ENCODE results near the gene ZDHHC11B. TPM values are rescaled to one million over a fixed set of nuclear protein-coding genes. Genes with fewer than 3 reads are reported as not detected.

Gene ZDHHC11B
- total RNA-seq, 1 donor from 2014 or later: not detected

DNA sequence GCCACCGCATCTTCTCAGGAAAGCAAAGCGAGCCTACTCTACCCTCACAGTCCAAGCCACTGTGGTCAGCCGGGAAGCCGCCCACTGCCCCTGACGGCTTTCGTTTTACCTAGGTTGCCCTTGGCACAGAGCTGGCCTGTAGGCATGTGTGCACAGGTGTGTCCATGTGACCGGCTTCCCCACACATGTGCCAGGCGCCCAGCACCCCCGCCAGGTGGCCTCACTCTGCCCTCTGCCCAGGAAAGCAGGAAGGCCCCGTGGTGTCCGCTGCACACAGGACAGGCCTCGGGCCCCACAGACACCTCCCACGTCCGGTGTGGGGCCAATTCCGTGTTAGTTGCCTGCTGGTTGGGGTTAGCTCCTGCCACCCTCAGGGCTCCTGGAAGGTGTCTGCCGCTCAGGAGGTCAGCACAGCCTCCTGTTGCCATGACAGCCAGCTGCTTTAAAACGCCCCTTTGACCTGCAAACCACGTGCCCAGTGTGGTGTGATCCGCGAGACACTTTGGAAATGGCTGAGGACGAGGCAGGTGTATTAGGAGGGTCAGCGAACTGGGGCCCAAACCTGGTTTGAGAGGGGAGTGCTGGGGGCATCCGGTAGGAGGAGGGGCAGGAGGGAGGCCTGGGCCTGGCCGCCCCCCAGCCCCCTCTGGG lies 120.1 kb downstream of the ZDHHC11B start:
- DNase-seq (ENCODE audit: low read depth): no peak

DNA sequence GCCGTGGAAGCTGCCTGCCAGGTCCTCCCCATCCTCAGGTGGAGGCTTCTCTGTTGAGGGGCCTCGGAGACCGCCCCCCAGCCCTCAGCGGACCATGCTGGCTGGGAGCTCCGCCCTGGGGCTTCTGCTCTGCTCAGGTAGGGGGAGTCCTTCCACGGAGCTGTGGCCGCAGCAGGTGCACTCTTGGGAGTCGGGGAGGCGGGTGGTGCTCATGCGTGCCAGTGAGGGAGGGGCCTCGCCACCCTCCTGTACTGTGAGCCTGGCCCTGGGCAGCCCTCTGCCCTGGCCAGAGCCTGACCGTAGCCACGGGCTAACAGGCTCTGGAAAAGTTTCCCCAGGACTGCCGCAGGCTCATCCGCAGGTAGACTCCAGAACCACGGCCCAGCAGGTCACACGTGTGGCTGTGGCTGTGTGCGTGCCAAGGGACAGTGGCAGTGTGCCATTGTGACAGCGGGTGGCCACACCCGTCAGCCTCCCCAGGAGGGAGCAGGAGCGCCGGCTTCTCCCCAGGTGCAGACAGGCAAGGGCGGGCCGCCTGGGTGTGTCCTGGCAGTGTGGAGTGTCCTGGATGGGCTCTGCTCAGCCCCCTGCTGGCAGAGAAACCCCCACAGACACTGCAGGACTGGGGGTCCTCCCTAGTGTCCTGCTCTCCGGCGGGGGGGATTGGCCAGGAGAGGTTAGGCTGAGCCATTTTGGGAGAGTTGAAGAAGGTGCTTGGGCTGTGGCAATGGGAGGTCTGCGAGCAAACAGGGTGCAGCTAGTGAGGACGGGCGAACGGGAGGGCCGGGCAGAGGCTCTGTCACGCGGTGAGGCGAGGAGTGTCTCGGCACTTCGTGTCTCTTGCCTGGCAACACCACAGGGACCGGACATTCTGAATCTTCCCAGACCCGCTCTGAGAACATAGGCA lies 120.8 kb downstream of the ZDHHC11B start:
- no peak for DNase-seq (ENCODE audit: low read depth)

DNA sequence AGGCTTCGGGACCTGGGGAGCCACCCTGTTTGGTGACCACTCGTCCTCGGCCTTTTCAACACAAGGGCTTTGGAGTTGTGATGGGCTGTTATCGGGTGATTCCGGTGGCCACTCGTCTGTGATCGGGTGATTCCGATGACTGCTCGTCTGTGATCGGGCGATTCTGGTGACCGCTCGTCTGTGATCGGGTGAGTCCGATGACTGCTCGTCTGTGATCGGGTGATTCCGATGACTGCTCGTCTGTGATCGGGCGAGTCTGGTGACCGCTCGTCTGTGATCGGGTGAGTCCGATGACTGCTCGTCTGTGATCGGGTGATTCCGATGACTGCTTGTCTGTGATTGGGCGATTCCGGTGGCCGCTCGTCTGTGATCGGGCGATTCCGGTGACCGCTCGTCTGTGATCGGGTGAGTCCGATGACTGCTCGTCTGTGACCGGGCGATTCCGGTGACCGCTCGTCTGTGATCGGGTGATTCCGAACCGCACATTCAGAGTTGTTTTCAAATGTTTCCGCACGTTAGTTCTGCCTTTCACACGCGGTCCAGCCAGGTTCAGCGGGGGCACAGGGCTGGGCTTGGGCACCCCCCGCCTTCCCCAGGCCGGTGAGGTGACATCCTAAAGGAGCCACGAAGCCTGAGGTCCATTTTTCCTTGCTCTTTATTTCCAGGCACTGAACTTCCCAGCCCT lies 121.6 kb downstream of the ZDHHC11B start:
- DNase-seq (ENCODE audit: low read depth): no peak

DNA sequence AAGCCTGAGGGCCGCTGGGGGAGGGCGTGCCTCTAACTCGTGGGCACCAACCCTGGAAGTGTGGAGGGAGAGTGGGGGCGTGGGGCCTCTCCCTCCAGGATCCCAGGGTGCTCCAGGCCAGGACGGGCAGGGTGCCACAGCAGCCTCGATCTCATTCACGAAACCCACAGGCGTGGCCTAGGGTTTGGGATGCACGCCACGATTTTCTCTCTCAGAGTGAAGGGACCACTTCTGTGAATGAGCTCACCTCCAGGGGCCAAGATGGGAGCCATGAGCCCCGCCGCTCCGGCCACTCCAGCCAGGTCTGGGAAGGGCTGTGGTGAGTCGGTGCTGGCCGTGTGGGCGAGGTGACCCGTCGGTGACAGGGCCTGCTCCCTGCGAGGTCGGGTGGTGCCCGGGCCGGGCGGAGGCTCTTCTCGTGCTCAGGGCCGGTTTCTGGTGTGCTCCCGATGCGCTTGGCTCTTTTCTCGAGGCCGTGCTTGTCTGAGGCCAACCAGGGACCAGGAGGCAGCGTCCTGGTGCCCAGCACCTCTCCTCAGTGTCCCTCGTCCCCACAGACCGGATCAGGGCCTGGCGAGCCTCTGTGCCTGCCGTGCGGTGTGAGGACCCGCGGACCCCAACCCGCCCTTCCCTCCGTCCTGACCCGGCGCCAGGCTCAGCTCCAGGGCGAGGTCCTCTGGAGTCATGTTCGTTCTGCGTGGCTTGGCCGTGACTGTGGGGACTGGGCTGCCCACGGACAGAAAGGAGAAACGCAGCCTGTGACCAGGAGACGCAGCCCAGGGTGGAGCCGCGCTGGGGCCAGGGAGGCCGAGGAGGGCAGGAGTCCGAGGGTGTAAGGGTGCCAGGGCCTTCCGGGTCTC lies 122.4 kb downstream of the ZDHHC11B start:
- DNase-seq (ENCODE audit: low read depth): no peak

DNA sequence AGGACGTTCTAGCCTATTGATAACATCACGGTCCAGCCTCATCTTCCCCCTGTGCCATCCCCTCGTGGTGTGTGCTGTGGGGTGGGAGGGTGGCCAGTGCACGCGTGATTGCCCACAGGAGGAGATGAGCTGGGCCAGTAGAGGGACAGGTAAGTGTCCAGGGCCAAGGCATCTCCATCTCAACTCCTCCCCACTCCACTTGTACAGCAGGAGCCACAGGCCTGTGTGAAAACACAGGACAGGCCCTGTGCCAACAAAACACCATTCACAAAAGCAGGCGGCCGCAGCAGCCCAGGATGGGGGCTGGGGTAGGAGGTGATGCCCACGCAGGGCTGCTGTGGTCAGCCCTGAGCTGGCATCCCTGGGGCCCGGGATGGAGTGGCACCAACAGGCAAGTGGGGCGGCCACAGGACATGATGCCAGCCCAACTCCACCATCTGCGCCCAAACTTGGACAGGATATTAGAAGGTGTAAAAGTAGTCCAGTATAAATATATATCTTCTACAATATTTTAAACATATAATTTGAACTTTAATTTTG lies 124.0 kb downstream of the ZDHHC11B start:
- DNase-seq (ENCODE audit: low read depth): no peak

Other genes with a start within 250 kb of the ZDHHC11B start
- 2.3 and 2.6 TPM in 2 replicates for gene CEP72, start 172.4 kb downstream of the ZDHHC11B start, total RNA-seq
- gene TPPP, start 91.4 kb downstream of the ZDHHC11B start, total RNA-seq: 0.10 and 0.24 TPM in 2 replicates
- 0.37 and 0.73 TPM in 2 replicates for gene ZDHHC11, start 66.3 kb upstream of the ZDHHC11B start, total RNA-seq
- gene BRD9, start 108.1 kb upstream of the ZDHHC11B start, total RNA-seq: 29.2 and 30.9 TPM in 2 replicates
- 3.5 and 4.5 TPM in 2 replicates for gene TRIP13, start 108.2 kb upstream of the ZDHHC11B start, total RNA-seq
- gene NKD2, start 224.1 kb upstream of the ZDHHC11B start, total RNA-seq: not detected in 2 replicates